CD4-positive, alpha-beta T cell treated with Interleukin-6 for 4 hours (primary cell): ENCODE measurements around the gene SCG5.
"Not testable (repeated sequence)": the region's sequence is repeated elsewhere in the genome, so short reads cannot be mapped to it uniquely, and the experiment has no call there.

Source experiments
- DNase-seq: peaks from one replicate; pipeline ENCODE4 v3.0.0-alpha.2; 2020; ENCODE audit warnings: mixed read lengths

Gene SCG5

DNA sequence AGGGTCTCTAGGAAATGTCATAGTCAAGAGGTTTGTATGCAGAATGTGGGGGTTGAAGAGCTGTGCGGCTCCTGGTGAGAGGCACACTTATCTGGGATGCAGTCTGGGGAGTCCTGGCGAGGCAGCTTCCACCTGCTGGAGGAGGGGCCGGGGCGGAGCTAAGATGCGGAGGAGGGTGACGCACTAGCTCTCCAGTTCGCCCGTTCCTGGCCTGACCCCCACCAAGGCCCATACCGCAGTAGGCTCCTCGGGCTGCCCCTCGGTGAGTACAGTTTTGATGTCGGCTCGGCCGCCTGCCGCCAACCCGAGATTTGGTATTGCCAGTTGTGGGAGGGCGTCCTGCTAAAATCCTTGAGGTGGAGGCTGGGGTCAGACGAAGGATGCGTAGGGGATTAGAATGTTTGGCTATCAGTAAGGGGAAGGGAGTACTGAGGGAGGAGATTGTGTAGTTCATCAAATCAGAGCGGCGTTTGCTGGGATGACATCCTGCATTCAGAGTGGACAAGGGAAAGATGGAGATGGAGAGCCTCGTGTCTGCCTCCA, at the start of gene SCG5:
Gene SCG5 (plus strand): TSS at position 194 of the 543 bp plus-strand sequence. CDS start 1,883 bp downstream, outside the sequence.
- no peak for DNase-seq

GRCh38 chr15:32593151-32593550, 48.4 kb upstream of the SCG5 start, which contains the start of gene GOLGA8N:
GOLGA8N (plus strand) TSS chr15:32593456.
- DNase-seq, result not testable (repeated sequence)

- not testable (repeated sequence) for DNase-seq
These were observed 32.0 kb upstream of the SCG5 start for GRCh38 chr15:32609518-32609917.

GRCh38 chr15:32610719-32611118, 30.8 kb upstream of the SCG5 start:
- DNase-seq, result peak; percentile 5

- DNase-seq, result not testable (repeated sequence)
These were observed 26.8 kb upstream of the SCG5 start for GRCh38 chr15:32614712-32615050.

- DNase-seq, result peak; percentile 82
These were observed 26.2 kb upstream of the SCG5 start, which contains the start of gene ARHGAP11A for GRCh38 chr15:32615051-32615870. ARHGAP11A (plus strand) TSS chr15:32615504; CDS start chr15:32616212, 708 bp downstream.

- DNase-seq, result not testable (repeated sequence)
These were observed 25.6 kb upstream of the SCG5 start for GRCh38 chr15:32615871-32616426.

DNA sequence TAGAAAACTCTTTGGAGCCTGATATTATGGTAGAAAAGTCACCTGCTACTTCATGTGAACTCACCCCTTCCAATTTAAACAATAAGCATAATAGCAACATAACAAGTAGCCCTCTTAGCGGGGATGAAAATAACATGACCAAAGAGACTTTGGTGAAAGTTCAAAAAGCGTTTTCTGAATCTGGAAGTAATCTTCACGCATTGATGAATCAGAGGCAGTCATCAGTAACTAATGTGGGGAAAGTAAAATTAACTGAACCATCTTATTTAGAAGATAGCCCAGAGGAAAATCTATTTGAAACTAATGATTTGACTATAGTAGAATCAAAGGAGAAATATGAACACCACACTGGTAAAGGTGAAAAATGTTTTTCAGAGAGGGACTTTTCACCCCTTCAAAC, 5.1 kb upstream of the SCG5 start:
- no peak for DNase-seq

GRCh38 chr15:32636908-32637567, 4.5 kb upstream of the SCG5 start:
- DNase-seq, result no peak

GRCh38 chr15:32637704-32638103, 3.8 kb upstream of the SCG5 start:
- no peak for DNase-seq

- no peak for DNase-seq
These were observed 1.3 kb downstream of the SCG5 start for GRCh38 chr15:32642667-32643435.

- DNase-seq, result no peak
These were observed 2.5 kb downstream of the SCG5 start for GRCh38 chr15:32643907-32644445.

- DNase-seq, result no peak
These were observed 4.8 kb downstream of the SCG5 start for GRCh38 chr15:32646291-32646690.

DNA sequence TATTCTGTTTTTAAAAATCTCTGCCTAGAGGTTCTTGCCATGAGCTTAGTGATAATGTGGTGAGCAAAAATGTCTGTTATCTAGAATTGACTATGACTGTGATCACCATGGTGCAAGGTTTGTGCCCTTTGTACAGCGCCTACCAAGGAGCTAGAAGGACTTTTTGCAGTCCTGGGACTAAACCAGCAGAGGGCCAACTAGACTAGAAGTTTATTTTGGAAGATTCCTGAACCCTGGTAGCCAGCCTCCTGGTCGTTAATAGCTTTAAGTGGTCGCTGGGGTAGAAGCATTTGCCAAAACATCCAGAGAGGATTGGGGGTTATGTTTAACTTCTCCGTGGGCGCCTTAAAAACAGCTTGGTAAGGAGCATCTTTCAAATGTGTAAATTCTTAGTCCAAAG, 7.8 kb downstream of the SCG5 start:
- DNase-seq, result no peak

- DNase-seq, result peak; percentile 46
These were observed 9.8 kb downstream of the SCG5 start for GRCh38 chr15:32651229-32651837.

GRCh38 chr15:32652178-32652577, 10.7 kb downstream of the SCG5 start:
- no peak for DNase-seq

DNA sequence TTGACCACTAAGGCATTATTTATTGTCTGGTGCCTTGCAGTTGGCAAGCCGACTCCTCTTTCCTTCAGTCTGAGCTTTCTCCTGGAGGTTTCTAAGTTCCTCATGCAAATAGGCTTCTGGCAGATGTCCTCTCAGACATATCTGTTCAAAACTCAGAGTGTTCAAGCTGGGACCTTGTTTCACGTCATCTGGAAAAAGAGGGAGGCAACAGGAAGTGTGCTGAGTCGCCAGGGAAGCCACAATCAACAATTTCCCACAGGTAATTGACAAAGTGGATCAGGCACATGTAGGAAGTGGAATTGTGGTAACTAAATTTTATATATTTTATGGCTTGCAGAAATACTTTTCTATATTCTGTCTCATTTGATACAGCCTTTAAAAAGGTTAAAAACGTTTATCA, 14.6 kb downstream of the SCG5 start:
- no peak for DNase-seq

- DNase-seq, result no peak
These were observed 15.0 kb downstream of the SCG5 start for GRCh38 chr15:32656496-32656895.

DNA sequence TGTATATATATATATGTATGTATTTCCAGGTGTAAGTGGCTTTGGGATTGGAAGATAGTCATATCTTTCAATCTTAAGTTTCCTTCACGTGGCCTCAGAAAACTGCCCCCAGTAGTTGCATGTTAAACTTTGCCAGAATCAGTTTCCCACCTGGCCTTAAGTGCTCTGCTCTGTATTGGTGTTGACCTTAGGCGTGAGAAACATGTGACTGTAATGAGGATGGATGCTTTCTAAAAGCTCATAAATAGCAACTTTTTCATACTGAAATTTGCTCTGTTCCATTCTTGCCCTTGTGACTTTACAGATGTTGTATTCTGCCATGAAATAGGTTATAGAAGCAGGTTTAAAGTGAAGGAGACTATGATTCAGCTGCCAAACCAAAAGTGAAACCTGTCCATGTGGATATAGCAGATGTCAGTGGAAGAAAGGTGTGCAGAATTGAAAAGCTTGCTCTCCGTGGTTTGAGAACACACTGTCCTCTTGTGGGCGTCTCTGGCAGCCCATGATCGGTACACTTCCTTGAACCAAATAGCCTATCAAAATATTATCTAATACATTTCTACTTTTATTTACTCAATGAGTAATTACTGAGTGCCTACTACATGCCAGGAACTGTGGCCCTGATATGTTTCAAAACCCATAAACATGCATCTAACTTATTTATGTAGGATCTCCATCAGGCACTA, 15.8 kb downstream of the SCG5 start:
- DNase-seq, result peak; percentile 7

GRCh38 chr15:32657941-32658340, 16.4 kb downstream of the SCG5 start:
- no peak for DNase-seq
